Sigmoid colon (tissue), 4 donors: ENCODE measurements around the gene SNTA1.

Experiments
- CTCF ChIP-seq, 4 experiments: fragments of 450-650 bp in 3 of 4; fragments of 200-600 bp in 1 of 4; IDR thresholded peaks; one replicate each; pipeline ENCODE4 v1.5.1; 2016 to 2019; ENCODE audit warnings: antibody characterized with exemption in 4 of 4, mild to moderate bottlenecking in 3 of 4, moderate library complexity in 2 of 4
- POLR2A ChIP-seq, 2 donors: fragments of 450-650 bp; IDR thresholded peaks; one replicate each; pipeline ENCODE4 v1.6.1; 2016; ENCODE audit warnings: antibody characterized with exemption in 2 of 2, mild to moderate bottlenecking in 2 of 2, moderate library complexity in 2 of 2
- POLR2AphosphoS5 ChIP-seq, 4 donors: sonication (generic); formaldehyde crosslinking; IDR thresholded peaks; one replicate each; pipeline ENCODE4 v1.6.1; 2017; ENCODE audit warnings: antibody characterized with exemption in 4 of 4

GRCh38 chr20:33475381-33476152, 32.0 kb upstream of the SNTA1 start:
- TF ChIP-seq CTCF (IDR thresholded peaks at IDR 0.05) (no peak), POLR2AphosphoS5 (IDR thresholded peaks at IDR 0.05) (no peak), POLR2A (IDR thresholded peaks at IDR 0.05) (no peak)
